Measurements from ENCODE around the gene RHO.
A peak's percentile ranks its signal among the peaks of the same experiment; 100 is the strongest.
"Not testable (repeated sequence)": the region's sequence is repeated elsewhere in the genome, so short reads cannot be mapped to it uniquely, and the experiment has no call there.

RHO gene

DNA sequence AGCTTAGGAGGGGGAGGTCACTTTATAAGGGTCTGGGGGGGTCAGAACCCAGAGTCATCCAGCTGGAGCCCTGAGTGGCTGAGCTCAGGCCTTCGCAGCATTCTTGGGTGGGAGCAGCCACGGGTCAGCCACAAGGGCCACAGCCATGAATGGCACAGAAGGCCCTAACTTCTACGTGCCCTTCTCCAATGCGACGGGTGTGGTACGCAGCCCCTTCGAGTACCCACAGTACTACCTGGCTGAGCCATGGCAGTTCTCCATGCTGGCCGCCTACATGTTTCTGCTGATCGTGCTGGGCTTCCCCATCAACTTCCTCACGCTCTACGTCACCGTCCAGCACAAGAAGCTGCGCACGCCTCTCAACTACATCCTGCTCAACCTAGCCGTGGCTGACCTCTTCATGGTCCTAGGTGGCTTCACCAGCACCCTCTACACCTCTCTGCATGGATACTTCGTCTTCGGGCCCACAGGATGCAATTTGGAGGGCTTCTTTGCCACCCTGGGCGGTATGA is at the start of gene RHO:
Gene RHO (plus strand): TSS at position 51 of the 512 bp plus-strand sequence. CDS start 95 bp downstream, at position 146.
- DNase-seq: peak; percentile 36 to 75

DNA sequence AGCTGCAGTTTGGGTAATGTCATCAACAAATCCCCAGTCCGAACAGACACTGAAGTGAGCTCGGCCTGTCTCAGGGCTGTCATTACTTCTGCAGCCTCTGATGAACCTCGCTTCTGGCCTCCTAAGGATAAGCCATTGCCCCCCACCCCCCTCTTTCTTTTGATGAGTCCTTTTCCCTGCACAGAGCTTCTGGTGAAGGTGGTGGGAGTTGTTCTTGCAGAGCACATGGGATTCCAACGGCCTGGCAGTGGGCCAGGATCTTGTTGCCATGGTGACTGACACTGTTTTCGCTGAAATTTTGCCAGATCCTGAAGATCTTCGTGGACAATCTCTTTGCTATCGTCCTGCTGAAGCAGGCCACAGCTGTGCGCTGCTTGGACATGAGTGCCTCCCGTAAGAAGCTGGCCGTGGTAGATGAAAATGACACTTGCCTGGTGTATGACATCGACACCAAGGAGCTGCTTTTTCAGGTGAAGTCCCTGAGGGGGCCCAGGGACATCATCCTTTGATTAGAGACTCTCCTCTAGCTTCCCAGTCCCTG is 47.1 kb upstream of the RHO start:
- DNase-seq: not testable (repeated sequence)

DNA sequence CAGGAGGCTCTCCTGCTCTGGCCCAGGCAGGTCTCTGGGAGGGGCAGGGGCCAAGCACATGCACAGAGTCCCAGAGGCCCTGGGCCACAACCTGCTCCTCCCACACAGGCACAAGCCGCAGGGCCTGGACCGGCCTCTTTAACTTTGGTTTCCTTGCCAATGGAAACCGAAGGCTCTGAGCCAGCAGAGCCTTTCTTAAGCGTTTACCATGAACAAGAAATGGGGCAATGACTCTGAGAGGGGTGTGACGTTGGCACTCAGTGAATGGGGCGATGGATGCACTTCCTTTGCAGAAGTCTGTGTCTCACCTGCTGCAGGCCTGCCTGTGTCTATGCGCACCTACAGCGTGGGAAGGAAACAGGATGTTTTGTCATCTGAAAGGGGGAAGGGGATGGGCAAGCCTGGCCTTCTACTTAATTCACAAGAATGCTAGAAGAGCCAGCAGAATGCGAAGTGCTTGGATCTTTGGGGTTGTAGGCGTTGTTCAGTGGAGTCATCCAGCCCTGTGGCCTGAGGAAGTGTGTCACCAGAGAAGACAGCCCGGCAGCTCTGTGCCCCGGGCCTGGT is 46.6 kb upstream of the RHO start:
- peak in 1 of 2 donors; percentile 37 for DNase-seq

DNA sequence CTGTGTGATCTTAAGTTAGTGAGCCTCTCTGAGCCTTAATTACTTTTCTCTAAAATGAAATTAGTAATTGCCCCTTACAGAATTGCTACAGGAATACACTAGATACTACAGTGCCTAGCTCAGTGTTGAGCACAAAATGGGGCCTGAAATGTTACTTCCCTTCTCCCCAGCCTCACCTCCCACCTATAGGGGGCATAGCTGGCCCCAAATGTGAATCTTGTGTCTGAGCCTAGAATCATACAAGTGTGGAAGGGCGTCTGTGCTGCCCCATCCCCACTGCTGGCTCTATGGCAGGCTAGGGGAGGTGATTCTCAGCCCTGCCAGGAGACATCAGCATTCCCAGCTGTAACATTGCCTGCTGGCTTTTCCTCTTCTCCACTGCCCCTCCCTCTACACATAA is 45.7 kb upstream of the RHO start:
- DNase-seq: no peak

DNA sequence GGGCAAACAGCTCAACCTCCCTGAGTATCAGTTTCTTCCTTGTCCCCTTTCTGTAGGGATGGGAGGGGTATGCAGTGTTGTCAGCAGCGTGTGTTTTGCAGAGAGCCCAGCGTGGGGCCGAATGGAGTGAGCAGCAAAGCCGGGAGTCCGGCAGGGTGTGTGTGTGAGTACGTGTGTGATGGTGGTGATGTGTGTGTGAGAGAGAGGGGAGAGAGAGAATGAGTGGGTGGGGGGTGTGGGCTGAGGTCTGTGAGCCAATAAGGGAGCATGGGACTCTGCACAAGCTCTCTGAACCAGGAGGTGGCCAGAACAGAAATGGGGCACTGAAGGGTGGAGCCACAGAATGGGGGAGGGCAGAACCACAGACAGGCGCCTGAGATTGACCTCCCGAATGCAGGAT is 44.6 kb upstream of the RHO start:
- no peak for DNase-seq

DNA sequence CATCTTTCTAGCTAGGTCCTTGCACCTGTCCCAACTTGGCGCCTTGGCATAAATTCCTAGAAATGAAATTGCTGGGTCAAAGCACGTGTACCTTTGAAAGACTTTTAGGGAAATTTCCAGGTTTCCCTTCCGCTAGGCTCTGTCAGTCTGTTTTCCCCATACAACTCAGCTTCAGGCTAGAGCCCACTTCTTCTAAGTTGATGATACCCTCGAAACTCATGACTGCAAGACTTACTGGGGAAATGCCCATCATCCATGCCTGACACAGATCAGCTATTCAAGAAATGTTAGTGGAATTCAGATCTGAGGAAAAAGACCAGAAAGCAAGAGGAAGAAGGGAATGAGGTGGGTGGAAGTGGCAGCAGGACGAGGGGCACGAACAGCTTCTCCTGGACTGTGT is 43.3 kb upstream of the RHO start:
- peak; percentile 27 to 67 for DNase-seq

DNA sequence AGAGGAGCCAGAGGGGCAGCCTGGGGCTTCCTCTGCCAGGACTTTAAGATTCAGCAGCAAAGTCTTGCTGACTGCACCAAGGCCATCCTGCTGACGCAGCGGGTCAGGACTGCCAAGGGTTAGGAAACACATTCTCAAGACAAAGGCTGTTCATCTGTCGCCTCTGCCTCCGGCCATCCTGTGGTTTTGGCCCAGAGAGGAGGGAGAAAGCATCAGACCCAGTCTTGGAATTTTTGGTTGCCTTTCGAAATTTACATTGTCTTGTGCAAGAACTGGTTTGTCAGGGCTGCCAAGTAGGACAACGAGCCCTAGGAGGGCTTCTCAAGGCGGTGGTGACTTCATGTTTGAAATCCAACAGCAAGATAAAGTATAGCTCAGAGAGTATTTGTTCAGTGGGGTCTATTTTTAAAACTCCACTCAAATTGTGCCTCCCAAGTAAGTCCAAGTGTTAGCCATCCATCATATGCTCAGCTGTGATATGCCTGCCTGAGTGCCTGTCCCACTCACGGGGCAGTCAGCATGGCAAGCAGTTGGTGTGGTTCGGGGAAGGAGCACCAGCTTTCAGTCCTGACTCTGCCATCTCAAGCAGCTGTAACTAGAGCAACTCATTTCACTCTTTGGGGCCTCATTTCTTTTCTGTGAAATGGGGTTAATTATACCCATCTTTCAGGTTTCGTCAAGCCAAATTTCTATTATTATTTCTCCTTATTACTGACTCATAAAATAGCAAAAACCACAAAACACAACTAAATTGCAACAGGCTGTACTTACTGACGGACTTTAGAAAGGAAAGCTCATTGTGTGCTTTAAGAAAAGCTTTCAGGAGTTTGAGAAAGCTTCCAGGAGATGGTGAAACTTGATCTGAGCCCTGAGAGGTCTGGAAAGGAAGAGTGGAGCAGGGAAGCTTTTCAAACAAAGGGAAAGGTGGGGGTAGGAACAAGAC is 42.4 kb upstream of the RHO start:
- DNase-seq: peak; percentile 91 to 99

DNA sequence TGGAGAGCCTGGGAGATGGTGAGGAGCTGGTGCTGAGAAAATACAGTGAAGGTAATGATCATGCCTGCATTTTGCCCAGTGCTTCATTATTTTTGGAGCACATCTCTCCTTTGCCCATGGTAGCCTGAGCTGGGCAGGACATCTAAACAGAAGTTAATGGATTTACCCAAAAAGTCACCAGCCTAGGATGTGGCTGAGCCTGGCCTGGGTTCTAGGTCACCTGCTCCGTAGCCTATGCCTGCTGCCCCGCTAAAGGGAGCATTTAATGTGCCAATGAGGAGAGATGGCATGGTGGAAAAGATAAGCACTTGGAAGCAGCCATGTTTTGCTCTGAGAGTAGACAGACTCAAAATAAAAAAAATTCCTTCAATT is 41.8 kb upstream of the RHO start:
- DNase-seq: no peak

DNA sequence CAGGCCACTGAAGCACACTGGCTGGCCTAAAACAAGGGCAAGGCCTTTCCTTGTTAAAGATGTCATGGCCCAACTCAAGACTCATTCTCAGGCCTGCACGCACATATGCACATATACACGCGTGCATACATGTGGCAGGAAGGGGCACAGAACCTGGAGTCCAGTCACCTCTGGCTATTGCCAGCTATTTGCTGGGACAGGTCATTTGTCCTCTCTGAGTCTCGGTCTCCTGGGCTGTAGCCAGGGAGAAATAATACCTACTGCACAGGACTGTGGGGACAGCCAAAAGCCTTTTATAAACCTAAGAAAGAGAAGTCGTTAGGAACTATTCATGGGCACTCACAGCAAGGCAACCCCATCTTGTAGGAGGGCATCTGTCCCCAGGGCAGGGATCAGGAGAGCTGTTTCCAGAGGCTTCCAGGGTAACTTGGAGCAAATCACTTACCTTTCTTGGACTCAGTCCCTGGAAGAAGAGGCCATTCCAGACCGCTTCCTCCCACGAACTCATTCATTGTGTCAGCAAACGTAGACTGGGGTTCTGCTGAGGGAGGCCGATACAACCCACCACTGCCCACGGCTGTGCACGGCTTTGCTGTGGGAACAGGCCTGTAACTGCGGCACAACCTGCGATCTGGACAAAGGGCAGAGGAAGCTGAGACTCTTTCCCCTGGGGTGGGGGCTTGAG is 41.1 kb upstream of the RHO start:
- peak in 1 of 2 donors; percentile 25 for DNase-seq

DNA sequence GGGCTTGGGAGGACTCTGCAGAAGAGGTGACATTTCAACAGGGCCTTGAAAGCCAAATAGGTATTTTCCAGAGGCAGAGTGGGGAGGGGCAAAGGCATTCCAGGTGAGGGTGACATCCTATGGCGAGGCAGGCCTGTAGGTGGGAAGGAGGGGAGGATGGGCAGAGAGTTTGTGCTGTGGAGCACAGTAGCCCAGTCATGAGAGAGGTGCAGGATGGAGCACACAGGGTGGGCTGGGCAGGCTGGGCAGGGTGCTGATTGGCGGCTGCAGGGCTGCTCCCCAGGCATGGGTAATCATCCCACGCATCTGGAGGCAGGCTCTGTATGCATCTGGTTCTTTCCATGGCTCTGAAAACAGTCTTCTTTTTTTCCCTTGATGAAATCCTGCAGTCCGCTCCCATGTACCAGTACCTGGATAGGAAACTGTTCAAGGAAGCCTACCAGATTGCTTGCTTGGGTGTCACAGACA is 40.5 kb upstream of the RHO start:
- DNase-seq: not testable (repeated sequence)

DNA sequence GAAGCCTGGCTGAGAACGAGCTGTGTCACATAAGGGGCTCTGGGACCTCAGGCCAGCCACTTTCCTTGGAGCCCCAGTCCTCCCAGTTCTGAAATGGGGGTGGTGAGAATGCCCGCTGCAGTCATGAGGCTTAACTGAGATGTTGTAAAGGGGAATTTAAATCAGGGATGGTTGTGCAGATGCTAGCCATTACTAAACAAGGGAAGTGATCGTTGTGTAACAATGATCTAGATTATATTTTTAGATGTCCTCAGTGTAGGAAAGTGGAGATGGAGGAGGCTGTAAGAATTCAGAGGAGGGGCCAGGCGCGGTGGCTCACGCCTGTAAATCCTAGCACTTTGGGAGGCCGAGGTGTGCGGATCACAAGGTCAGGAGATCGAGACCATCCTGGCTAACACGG is 39.2 kb upstream of the RHO start:
- peak; percentile 79 to 93 for DNase-seq

DNA sequence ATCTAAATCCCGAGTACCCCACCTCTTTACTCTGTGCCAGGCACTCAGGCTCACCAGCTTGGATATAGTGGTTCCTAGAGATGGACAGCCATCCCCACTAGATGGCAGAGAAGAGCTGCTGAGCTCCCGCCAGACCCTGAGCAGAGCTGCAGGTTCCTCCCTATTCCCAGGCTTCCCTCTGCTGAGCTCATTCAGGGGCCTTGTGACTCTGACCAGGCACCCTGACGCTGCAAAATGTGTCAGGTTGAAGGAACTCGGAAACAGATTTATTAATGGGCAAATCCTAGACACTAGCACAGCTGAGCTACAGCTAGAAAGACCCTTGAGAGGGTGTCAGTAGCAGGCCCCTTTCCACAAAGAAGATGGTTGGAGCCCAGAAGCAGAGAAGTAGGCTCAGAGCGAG is 38.2 kb upstream of the RHO start:
- DNase-seq: peak; percentile 94 to 97

DNA sequence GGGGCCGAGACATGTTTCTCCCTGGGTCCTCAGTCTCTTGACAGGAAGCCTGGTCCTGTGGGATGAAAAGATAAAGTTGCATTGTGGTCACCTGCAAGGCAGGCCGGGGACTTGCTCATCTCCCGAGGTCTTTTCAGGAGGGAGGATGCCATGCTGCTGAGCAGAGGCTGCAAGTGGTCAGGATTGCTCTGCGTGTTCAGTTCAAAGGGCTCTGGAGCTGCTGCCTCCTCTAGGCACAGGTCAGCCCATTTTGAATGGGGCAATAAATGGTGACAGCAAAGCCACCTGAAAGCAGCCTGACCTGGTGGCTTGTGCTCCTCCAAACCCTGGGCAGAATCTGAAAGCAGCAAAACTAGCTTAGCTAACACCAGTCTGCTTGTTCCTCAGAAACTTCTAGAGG is 37.4 kb upstream of the RHO start:
- not testable (repeated sequence) for DNase-seq

DNA sequence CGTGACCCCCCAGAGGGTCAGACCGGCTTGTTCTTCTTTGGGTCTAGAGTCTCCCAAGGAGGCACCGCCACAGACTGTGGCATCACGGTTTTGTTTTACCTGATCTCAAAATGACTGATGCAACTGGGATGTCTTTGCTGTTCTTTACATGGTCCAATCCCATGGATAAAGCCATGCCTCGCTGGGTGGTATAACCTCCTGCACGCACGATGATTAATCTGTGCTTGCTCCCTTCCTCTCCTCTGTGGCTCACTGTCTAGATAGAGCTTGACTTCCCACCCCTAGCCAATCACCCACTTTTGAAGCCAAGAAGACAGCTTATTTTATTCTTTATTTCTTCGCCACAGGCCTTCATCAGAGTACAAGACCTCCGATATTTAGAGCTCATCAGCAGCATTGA is 36.6 kb upstream of the RHO start:
- no peak for DNase-seq

DNA sequence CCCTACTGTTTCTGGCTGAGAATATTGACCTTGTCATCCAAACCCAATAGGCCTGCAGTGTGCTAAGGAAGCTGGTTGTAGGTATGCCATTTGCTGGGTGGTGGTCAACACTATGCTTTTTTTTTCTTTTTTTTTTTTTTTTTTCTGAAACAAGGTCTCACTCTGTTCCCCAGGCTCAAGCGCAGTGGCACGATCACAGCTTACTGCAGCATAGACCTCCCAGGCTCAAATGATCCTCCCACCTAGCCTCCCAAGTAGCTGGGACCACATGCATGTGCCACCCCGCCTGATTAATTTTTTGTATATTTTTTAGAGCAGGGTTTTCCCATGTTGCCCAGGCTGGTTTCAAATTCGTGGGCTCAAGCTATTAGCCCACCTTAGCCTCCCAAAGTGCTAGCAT is 35.7 kb upstream of the RHO start:
- DNase-seq: no peak

DNA sequence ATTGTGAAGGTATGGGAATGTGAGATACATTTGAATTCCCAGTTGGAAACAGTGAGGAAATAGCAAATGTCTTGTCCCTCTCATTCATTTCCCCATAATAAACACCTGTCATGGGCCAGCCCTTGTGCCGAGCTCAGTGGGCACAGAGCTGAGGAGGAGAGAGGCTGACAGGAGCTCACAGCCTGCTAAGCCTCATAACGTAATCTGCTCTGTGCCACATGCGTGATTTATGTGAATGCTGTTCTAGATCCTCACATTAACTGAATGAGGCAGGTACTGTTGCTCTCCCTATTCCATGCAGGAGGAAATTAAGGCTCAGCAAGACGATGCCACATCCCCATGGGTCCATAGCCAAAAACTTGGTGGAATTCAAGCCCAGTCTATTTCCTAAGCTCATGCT is 35.2 kb upstream of the RHO start:
- no peak for DNase-seq

DNA sequence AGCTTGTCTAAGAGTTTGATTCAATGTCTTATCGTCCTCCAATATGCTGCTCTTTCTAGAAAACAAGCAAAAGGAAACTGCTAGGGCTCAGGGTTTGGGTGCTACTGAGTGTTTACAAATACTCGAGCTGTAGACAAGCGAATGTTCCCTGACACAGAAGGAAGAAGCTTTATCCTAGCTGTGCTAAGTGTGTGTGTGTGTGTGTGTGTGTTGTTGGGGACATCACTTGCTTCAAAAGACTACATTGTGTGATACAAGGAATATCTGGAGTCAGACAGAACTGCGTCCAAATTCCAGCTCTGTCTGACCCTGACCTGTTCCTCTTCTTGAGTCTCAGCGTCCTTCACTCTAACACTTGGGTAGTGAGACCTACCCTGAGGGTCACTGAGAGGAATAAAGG is 33.9 kb upstream of the RHO start:
- not testable (repeated sequence) for DNase-seq

DNA sequence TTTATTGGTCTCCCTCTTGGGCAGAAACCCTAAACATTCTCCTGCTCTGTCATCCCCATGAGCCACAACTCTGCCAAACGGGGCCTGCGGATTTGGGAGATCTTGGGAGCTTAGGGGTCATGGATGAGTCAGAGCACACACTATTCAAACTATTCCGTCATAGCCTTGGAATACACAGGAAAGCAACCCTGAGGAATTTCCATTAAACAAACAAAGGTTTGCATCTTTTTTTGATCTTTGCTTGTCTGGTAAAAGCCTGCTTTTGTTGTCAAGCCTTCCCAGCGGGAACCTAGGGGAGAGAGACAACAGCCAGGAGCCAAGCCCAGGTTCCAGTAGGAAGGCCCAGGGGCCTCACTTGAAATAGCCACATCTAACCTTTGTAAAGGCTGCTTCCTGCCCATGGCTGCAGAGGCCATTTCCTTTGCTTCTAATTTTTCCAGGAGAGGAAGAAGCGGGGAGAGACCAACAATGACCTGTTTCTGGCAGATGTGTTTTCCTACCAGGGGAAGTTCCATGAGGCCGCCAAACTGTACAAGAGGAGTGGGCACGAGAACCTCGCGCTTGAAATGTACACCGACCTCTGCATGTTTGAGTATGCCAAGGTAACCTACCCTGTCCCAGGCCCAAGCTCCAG is 33.3 kb upstream of the RHO start:
- not testable (repeated sequence) for DNase-seq

DNA sequence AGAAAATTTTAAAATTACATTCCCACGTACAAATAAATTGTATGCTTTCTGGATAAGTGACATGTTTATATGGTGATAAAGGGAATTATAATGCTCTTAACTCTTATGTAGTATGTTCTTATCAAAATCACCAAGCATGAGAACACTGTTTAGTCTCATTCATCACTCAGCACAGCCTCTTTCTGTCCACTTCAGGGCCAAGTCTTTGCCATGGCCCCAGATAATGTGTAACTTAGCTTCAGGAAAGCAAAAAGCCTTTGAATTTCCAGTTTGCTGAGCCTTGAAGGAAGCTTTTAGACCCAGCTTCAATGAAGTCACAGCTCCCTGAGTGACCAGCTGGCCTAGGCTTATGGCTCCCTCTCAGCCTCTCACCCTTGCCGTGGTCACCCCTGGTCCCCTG is 30.6 kb upstream of the RHO start:
- not testable (repeated sequence) for DNase-seq

DNA sequence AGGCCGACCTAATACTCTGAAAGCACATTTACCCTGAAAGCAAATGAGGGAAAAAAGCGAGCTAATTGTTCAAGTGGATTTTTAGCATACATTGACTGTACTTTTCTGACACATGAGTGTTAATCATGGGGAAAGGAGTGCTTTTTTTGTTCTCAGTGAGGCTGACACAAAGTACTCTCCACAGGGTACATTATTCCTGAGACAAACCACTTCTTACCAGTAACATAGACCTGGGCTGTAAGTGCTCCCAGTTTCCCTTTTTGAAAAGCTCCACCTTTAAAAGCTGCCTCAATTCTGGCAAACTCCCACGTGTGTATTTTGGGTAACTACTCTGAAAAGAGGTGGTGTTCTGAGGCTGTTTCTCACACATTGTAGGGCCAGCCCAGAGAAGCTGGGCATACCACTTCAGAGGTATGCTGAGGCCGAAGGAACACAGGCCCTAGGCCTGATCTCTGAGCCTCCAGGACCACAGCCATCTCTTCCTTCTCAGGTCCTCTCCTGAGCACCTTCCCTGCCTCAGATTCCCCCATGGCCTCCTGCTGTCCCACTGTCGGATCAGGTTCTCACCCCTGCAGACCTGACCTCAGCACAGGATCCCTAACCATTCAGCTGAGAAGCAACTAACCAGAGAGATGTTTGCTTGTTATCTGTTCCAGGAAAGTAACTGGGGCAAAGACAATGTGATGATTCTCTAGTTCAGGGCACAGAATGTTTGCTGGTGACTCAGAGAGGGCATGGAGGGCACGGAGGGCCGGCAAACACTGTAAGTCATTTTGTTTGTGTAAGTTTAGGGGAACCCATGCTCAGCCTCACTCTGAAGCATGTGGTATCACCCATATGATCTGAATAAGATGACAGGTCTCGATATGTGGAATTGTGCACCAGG is 29.6 kb upstream of the RHO start:
- DNase-seq: not testable (repeated sequence)

DNA sequence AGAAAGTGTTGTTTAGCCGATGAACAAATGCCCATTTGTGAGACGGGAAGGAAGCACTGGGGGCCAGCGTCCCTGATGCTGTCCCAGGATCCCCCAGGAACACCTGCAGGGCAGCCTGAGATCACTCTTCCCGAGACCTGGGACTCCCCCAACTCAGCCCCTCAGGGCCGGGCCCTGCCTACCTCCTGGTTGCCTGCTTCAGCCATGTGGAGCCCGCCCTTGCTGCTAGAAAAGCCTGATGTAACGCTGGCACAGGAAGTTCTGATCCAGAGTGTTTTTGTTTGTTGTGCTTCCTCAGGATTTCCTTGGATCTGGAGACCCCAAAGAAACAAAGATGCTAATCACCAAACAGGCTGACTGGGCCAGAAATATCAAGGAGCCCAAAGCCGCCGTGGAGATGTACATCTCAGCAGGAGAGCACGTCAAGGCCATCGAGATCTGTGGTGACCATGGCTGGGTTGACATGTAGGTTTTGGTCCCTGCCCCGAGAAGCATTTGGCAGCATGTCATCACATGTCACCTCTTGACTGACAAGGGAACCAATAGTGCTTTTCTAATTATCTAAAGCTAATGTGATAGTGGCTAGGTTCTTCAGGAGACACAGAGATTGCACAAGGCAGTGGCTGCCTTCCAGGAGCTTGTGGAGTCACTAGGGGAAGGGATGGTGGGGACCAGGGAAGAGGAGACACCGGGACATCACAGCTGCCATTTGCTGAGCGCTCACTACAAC is 28.7 kb upstream of the RHO start:
- DNase-seq: not testable (repeated sequence)
